Activated CD4-positive, alpha-beta T cell treated with anti-CD3 and anti-CD28 coated beads, Interleukin-10, Interleukin-2, amounts not matched to agents 100 ng/mL and 50 ng/mL, durations not matched to agents 16 hours and 8 hours (primary cell): ENCODE data around the gene ARFIP1.
A peak's percentile ranks its signal among the peaks of the same experiment; 100 is the strongest.
"Not testable (repeated sequence)": the region's sequence is repeated elsewhere in the genome, so short reads cannot be mapped to it uniquely, and the experiment has no call there.

Experiments
- DNase-seq: peaks from one replicate; pipeline ENCODE4 v3.0.0-alpha.2; 2020

ARFIP1 gene

DNA sequence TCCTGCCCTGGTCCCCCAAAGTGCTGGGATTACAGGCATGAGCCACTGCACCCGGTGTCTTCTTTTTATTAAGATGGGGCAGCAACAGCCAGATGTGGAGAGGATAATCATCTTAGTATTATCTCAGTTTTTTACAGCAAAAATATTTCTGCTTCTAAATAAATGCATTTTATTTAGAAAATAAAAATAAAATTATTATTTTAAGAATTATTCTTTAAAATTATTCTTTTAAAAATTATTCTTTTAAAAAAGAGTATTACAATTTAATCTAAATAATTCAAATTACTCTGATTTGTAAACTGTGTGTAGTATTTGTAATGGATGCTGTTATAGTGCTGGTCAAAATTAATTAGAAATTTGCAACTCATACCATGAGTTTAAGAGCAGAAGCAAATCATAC, 67.6 kb downstream of the ARFIP1 start:
- DNase-seq, result no peak

DNA sequence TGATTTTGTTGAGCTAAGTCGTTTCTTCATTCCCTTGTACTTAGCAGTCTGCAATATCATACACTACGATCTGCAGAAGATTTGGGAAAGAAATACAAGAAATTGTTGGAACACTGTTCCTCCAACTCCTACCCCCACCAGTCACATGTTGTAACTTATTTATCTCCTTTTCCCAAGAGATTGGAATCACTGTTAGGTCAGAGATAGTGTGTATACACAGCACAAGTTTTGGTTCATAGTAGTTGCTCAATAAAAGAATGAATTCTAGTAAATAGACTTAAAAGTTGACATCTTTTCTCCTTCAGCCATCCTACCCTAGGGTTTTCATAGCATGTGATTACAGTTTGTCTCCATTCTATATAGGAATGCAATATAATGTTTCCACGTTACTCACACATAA, 68.8 kb downstream of the ARFIP1 start:
- DNase-seq, result no peak

DNA sequence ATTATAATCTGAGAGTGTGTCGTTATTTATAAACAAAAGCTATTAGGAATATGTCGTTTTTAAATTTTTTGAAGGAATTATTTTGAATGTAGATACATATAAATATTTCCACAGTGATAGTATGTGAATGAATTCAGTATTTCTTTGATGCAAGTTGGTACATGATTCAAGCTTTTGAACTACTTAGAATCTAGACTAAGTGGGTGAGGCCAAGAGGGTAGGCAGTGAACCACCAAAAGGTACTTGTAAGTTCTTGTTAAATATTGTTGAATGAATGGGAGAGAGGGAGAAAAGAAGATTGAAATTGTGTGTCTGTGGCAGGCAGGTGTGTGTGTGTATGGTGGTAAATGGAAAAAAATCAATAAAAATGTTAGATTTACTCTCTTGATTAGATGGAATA, 69.6 kb downstream of the ARFIP1 start:
- no peak for DNase-seq

DNA sequence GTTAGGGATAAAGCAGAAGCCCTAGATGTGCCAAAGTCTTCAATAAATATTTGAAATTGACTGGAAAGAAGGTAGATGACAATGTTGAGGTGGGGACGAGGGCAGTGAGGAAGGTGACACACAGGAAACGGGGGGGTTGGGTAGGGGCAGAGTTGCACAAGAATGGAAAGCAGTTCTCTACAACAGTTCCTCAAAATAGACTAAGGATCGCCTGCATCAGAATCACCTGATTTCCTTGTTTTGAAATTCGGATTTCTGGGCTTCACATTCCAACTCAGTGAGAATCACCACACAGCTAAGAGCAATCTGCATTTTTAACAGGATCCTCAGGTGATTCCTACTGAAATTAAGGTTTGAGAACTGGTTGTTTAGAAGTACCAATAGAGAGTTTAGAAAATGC, 70.6 kb downstream of the ARFIP1 start:
- peak; percentile 39 for DNase-seq

DNA sequence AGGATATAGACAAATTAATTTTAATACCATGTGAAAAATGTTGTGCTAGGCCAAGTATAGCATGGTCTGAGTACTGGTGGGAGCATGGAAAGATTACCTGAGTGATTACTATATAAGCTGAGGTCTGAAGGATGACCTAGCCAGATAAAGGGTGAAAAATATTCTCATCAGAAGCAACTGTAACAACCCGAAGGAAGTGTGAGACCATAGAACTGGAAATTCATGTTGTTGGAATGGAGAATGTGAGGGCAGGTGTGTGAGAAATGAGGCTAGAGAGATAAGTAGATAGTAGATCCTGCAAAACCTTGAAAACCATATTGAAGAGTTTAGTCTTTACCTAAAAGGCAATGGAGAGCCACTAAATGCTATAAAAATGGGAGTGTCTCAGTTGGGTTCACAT, 71.5 kb downstream of the ARFIP1 start:
- no peak for DNase-seq

DNA sequence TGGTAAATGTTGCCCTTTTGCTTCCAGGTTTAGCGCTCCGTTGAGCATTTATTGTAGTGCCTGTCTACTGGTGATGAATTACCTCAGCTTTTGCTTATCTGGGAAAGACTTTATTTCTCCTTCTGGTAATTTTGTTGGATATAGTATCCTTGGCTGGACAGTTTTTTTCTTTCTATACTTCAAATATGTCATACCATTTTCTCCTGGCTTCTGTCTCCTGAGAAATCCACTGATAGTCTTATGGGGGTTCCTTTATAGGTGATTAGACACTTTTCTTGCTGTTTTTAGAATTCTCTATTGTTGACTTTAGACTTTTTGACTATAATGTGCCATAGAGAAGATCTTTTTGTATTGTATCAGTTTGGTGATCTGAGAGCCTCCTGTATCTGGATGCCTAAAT, 73.5 kb downstream of the ARFIP1 start:
- DNase-seq, result no peak

DNA sequence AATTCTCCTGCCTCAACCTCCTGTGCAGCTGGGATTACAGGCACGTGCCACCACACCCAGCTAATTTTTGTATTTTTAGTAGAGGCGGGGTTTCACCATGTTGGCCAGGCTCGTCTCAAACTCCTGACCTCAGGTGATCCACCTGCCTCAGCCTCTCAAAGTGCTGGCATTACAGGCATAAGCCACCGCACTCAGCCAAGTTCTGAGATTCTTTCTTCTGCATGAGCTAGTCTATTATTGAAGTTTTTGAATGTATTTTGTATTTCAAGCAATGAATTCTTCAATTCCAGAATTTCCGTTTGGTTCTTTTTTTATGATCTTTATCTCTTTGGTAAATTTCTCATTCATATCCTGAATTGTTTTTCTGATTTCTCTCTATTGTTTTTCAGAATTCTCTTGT, 74.3 kb downstream of the ARFIP1 start:
- not testable (repeated sequence) for DNase-seq

DNA sequence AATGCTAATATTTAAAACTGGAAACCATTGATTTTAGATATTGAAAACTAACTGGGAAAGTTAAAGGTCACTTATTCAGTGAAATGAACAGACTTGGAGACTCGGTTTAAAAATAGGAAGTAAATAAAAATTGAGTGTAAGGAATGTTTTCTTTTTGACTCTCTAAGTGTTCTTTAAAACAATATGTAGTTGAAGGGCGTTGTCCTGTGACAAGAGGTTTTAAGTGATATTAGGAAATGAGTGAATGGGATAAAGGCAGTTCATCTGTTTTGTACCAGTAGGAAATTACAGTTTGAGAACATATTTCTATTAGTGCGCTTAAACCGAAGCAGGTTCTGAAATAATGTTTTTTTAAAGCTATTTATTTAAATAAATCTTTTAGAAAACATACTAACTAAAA, 77.2 kb downstream of the ARFIP1 start:
- no peak for DNase-seq

DNA sequence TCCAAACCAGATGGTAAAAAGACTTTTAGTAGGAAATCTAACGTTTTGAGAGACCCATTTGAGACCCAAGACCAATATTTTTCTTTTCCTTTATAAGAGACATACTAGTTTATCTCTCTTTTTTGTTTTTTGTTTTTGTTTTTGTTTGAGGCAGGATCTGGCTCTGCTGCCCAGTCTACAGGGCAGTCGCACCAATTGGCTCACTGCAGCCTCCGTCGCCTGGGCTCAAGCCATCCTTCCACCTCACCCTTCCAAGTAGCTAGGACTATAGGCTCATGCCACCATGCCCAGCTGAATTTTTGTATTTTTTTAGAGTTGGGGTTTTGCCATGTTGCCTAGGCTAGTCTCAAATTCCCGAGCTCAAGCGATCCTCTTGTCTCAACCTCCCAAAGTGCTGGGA, 79.2 kb downstream of the ARFIP1 start:
- DNase-seq, result no peak

DNA sequence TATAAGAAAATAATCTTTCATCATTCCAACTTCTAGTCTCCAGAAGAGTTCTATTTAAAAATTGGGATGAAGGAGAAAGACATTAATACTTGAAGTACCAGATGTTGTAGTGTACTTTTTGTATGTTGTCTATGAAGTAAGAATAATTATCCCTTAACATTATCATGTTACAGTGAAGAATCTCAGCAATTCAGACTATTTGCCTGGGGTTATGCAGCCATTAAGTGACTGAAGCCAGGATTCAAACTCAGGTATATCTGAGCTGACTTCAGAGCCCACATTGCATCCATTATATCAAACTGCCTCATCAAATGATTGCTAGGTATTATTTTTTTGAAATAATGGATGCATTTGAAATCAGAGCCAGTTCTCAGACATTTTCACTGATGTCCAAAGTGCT, 80.3 kb downstream of the ARFIP1 start:
- DNase-seq, result no peak

DNA sequence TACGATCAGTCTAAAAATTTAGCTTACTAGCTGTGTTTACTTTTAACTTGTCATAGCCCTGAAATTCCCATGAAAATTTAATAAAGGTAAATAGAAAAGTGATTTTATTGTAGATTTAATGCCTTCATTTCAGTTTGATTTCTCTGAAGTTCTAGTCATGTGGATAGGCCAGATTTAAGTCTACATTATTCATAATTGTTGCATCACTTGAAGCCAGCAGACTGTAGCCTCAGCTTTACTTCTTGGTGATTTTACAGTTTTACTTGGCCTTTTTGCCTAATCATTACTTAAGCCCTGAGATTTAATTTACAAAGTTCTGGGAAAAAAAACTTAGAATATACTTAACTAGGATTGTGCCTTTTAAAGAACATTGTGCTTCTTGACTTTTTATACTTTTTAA, 82.9 kb downstream of the ARFIP1 start:
- no peak for DNase-seq

DNA sequence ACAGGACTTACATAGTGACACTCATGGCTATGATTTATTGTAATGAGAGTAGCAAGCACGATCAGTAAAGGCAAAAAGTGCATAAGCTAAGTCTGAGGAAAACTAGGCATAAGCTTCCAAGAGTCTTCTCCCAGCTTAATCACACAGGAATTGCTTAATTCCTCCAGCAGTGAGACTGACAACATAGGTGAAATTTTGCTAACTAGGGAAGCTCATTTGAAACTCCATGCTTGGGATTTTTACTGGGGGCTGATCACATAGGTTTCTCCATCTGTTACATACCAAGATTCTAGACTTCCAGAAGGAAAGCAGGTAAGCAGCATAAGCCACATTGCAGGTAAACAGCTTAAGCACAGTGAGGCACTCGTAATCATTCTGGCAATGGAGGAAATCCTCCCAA, 84.6 kb downstream of the ARFIP1 start:
- DNase-seq, result no peak

DNA sequence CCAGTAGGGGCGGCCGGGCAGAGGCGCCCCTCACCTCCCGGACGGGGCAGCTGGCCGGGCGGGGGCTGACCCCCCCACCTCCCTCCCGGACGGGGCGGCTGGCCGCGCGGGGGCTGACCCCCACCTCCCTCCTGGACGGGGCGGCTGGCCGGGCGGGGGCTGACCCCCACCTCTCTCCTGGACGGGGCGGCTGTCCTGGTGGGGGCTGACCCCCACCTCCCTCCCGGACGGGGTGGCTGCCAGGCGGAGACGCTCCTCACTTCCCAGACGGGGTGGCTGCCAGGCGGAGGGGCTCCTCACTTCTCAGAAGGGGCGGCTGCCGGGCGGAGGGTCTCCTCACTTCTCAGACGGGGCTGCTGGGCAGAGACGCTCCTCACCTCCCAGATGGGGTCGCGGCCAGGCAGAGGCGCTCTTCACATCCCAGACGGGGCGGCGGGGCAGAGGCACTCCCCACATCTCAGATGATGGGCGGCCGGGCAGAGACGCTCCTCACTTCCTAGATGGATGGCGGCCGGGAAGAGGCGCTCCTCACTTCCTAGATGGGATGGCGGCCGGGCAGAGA, 86.8 kb downstream of the ARFIP1 start:
- DNase-seq, result not testable (repeated sequence)

DNA sequence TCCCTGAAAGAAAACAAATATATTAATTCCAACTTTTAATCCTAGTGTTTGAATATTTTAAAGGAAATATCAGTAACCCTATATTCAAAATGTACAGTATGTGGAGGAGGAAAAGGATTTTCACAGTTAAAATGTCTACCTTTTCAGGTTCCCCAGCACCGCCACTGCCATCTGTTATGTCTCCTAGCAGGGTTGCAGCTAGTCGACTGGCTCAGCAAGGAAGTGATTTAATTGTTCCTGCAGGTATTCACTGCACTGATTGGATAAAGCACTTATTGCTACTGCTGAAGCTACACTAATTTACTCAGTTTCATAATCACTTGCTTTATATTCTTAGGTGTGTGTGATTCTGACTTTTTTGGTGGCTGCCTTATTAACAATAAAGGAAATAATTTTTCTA, 90.9 kb downstream of the ARFIP1 start:
- DNase-seq, result no peak

DNA sequence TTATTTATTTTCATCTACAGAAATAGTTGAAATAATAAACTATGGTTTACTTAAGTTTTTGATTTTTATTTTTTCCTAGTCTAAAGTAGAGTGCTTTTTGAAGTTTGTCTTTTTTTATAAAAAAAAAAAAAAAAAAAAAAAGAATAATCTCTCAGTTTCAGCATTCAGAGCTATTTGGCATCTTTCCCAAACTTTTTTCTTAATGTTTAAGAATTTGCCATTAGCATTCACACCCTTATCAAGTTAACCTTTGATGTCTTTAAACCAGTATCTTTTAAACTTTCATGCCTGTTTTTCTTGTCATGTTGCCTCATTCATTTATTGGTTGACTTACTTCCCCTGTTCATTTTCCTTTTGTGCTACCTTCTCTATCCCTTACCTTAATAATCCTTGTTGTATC, 95.5 kb downstream of the ARFIP1 start:
- DNase-seq, result no peak

DNA sequence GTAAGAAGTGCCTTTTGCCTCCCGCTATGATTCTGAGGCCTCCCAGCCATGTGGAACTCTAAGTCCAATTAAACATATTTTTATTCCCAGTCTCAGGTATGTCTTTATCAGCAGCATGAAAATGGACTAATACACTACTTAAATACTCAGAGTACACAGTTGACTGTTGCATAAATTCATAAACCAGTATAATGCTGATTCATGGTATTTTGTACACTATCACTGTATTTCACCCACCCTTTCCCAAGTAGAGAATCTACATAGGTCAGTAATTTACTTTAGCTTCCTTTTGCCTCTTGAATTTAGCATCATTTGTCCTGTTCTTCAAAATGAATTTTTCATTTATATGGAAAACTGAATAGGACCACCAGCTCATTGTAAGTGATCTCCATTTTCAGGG, 98.1 kb downstream of the ARFIP1 start:
- no peak for DNase-seq

DNA sequence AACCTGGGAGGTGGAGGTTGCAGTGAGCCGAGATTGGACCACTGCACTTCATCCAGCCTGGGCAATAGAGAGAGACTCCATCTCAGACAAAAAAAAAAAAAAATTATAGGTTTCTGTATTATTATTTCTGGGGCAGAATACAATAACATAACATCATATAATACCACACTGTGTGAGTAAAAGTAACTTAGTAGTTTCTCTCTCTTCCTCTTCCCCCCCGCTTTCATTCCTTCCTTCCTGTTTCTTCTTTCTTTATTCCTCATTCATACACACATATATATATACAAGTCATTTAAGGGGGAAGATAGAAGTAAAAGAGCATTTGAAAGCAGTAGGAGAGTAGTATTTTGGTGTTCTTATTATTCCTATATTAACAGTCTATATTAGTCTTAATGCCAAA, 100.5 kb downstream of the ARFIP1 start:
- no peak for DNase-seq

DNA sequence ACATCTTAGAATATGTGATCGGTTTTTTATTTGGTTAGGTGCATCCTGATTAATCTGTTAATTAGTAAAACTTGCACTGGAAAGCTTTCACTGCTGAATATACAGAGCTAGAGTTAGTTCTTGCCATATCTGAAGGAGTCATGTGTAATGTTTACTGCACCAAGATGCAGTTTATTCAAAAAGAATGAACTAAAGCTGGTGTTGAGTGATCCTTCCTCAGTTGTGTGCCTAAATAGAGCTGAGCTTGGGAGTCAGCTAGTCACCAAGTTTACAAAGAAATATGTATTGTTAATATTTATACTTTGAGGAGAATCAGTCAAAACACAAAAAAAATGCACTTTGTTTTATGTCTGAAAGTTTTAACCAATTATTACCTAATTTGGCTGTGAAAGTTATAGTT, 102.2 kb downstream of the ARFIP1 start:
- DNase-seq, result no peak

DNA sequence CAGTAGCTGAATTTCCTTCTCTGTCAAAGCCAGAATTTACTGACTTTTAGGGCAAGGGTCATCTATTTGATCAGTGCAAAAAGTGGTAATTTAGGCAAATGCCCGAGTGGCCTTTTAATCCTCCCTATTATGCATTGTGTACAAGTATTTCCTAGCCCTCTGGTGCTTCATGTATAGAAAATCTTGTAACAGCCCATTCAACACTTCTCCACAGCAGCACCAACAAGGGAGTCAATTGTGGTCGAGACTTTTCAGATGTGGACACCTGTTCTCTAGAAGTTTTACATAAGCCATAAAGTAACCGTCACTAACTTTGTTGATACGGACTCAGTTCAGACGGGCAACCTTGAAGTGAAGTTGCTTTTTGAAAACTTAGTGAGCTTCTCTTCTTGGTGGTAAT, 105.4 kb downstream of the ARFIP1 start:
- no peak for DNase-seq

DNA sequence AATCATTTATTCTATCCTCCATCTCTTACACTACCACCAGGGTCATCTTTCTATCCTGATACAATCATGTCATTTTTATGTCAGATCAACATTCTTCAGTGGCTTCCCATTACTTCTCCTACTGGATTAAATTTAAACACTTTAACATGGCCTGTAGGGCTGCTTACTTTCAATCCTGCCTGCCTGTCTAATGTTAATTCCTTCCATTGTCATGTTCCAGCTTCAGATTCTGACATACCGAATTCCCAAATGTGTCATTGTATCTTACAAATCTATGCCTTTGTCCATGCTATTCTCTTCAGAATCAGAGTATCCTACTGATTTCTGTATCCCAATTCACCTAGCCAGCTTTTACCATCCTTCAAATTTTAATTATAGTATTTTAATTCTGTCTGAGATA, 106.4 kb downstream of the ARFIP1 start:
- DNase-seq, result no peak

DNA sequence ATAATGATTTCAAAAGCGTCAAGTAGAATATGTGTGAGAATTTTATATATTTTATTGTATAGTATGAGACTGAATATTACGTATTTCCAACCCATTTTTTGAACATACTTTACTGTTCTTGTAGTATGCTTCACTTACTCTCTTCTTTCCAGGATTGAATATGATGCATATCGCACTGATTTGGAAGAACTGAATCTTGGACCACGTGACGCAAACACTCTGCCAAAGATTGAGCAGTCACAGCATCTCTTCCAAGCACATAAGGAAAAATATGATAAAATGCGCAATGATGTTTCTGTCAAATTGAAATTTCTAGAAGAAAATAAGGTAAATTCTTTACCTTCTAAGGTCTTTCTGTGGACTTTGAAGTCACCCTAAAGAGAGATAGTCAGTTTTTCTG, 108.2 kb downstream of the ARFIP1 start:
- DNase-seq, result no peak

DNA sequence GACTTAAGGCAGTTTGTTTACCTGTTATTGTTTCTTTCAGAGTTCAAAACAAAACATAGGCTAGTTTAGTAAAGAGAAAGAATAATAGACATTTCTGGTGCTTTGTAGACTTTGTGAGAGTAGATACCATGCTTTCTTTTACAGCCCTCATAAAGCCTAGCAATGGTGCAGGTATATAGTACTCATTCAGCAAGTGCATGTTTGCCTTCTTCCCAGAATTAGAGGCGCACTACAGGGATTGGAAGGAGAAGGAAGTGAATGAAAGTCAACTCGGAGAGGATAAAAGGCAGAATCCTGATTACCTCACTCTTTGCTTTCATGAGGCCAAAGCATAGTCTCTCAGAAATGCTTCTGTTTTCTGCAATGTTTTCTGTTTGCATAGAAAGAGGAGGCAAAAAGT, 113.2 kb downstream of the ARFIP1 start:
- no peak for DNase-seq

DNA sequence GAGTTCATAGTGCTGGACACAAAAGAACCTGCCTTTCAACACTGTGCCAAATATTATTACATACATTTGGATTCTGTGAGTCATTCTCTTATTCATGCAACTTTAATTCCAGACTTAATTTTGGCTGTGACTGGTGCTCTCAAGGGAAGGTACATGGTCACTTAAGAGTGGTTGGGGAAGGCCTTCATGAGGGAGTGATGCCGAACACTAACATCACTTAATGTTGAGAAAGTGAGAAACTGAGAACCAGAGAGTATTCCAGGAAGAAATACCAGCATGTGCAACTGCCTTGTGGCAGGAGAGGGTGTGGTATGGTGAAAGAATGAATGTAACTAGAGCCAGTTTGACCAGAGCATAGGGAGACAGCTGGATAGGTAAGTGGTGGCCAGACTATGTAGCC, 114.9 kb downstream of the ARFIP1 start:
- no peak for DNase-seq

DNA sequence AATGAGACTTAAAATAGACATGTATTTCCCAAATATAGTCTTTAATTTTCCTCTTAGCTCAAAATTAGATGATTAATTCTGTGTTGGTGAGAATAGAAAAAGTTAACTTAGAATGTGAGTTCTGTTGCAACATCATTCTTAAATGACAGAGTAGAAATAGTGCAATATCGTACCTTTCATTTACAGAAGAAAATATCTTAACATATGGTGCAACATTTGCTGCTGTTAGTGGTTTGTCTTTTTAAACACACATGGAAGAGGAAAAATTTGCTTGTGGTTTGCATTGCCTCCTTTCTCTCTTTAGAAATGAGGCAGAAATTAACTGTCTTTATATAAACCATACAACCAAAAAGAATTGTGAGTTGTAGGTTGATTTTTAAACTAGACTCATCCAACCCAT, 117.1 kb downstream of the ARFIP1 start:
- DNase-seq, result no peak

DNA sequence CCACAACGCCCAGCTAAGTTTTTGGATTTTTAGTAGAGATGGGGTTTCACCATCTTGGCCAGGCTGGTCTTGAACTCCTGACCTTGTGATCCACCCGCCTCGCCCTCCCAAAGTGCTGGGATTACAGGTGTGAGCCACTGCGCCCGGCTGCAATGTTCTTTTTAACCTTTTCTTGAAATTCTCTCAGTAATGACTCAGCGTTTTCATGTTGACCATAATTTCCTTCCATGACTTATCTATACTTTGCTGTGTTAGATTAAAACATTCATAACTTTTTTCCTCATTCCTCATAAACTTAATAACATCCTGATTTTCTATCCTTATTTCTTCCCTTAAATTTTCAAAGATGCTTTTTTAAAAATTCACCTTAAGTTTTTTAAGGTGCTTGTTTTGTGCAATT, 118.4 kb downstream of the ARFIP1 start:
- not testable (repeated sequence) for DNase-seq

DNA sequence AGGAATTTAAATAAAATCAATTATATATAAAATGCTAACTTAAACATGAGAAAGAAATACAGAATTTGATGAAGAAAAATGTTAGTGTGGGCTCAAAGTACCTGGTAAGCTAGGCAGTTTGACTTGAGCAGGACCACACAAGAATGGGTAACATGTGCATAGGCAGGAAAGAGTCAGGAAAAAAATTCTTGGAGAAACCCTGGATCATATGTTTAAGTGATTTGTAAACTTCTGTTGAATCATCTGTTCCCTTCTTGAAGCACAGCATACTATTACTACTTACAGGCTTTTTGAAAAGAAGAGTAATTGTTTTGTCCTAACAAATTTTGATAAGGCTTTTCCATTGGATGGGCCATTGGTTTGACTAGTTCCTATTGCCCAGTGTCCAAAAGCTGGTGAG, 118.9 kb downstream of the ARFIP1 start:
- no peak for DNase-seq
